ENCODE data around the gene RHOXF1. TPM values are rescaled to one million over a fixed set of nuclear protein-coding genes. Genes with fewer than 3 reads are reported as not detected.
"Not testable (repeated sequence)": the region's sequence is repeated elsewhere in the genome, so short reads cannot be mapped to it uniquely, and the experiment has no call there.

Gene RHOXF1
- polyA plus RNA-seq, 1 donor, result 1.2 TPM

DNA sequence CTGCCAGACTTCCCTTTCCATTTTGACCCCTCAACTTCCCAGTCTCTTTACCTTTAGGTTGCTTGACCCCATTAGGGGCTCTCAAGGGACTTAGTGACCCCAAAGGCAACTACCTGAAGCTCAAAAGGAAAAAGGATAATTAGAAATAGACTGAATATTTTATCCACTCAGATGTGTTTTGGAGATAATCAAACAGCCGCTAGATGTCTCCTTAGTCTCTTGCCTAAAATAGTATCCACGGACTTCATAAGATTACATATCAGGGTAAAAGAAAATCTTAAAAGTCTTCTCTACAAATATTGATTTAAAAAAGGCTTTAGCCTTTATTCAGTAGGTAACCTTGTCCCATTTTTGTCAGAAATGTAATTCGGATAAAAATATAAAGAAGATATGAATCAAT is 21.7 kb upstream of the RHOXF1 start:
- Histone ChIP-seq H3K27me3 (ENCODE audit: control insufficient read depth, insufficient read depth, low read length) (no peaks in the 10 kb centered on the region), H3K36me3 (ENCODE audit: control insufficient read depth, insufficient read depth, low read length) (no peaks in the 10 kb centered on the region), H3K9me3 (ENCODE audit: control insufficient read depth, low read depth, low read length) (no peaks in the 10 kb centered on the region), H3K27ac (ENCODE audit: low read length) (no peak overlapping the region), H3K4me3 (ENCODE audit: low read length) (no peak overlapping the region), H3K4me1 (ENCODE audit: control insufficient read depth, insufficient read depth, low read length) (no peaks in the 10 kb centered on the region)
- no peak for DNase-seq
- WGBS (ENCODE audit: insufficient coverage, low lambda C conversion rate), result no CpG with 5 or more reads among the region's 3 CpGs

DNA sequence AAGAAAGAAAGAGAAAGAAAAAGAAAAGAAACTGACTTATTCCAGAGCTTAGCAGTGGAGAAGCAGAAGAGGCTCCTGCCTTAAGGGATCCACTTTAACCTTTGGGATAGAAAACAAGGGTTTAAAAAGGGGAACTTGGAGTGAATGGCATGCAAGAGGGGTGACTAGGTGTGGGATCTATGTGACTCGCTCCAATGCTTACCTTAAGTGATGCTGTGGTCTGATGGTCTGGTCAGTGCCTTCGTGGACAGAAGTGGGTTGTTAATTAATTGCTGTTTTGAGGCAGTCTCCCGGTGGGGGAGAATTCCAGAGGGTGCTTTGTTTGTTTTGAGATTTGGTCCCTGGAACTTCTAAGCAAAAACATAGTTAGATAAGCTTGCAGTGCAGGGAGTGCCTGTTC is 21.1 kb upstream of the RHOXF1 start:
- H3K36me3 ChIP-seq (ENCODE audit: control insufficient read depth, insufficient read depth, low read length), result no peaks in the 10 kb centered on the region
- DNase-seq, result no peak
- H3K27me3 ChIP-seq (ENCODE audit: control insufficient read depth, insufficient read depth, low read length), result no peaks in the 10 kb centered on the region
- no peak overlapping the region for H3K4me3 ChIP-seq (ENCODE audit: low read length)
- no peaks in the 10 kb centered on the region for H3K9me3 ChIP-seq (ENCODE audit: control insufficient read depth, low read depth, low read length)
- no CpG with 5 or more reads among the region's 3 CpGs for WGBS (ENCODE audit: insufficient coverage, low lambda C conversion rate)
- no peak overlapping the region for H3K27ac ChIP-seq (ENCODE audit: low read length)
- no peaks in the 10 kb centered on the region for H3K4me1 ChIP-seq (ENCODE audit: control insufficient read depth, insufficient read depth, low read length)

DNA sequence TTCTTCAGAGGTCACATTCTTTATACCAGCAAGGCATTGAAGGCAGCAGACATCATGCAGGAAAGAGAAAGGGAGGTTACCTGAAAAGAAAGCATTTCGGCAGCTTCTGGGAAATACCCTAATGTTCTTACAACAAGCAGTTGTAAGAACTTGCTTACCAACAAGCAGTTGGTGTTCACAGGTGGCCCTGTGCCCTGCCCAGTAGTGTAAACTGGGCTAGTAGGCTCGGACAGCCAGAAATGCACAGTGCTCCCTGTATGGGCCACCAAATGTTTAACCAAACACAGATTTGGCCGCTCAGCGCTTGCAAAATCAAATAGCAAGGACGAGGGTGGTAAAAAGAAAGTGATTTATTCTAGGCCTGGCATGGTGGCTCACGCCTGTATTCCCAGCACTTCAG is 20.4 kb upstream of the RHOXF1 start:
- Histone ChIP-seq H3K36me3 (ENCODE audit: control insufficient read depth, insufficient read depth, low read length) (no peaks in the 10 kb centered on the region), H3K9me3 (ENCODE audit: control insufficient read depth, low read depth, low read length) (no peaks in the 10 kb centered on the region), H3K27me3 (ENCODE audit: control insufficient read depth, insufficient read depth, low read length) (no peaks in the 10 kb centered on the region), H3K27ac (ENCODE audit: low read length) (no peak overlapping the region), H3K4me1 (ENCODE audit: control insufficient read depth, insufficient read depth, low read length) (no peaks in the 10 kb centered on the region), H3K4me3 (ENCODE audit: low read length) (no peak overlapping the region)
- no peak for DNase-seq
- no CpG with 5 or more reads among the region's 6 CpGs for WGBS (ENCODE audit: insufficient coverage, low lambda C conversion rate)

DNA sequence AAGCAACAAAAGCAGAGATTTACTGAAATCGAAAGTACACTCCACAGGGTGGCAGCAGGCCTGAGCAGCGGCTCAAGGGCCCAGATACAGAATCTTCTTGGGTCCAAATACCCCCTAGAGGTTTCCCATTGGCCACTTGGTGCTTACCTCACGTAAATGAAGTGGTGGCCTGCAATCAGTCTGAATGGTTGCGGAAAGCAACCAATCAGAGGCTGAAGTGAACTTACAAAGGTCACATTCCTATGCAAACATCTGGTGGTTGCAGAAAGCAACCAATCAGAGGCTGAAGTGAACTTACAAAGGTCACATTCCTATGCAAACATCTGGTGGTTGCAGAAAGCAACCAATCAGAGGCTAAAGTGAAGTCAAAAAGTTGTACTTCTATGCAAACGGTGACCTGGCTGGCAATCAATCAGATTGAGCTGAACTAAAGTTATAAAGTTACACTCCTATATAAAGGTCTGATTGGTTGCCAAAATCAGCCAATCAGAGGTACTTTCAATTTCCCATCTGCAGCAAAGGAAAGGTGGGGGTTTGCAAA is 12.7 kb upstream of the RHOXF1 start:
- no CpG with 5 or more reads among the region's 5 CpGs for WGBS (ENCODE audit: insufficient coverage, low lambda C conversion rate)
- H3K4me1 ChIP-seq (ENCODE audit: control insufficient read depth, insufficient read depth, low read length); H3K9me3 ChIP-seq (ENCODE audit: control insufficient read depth, low read depth, low read length); H3K36me3 ChIP-seq (ENCODE audit: control insufficient read depth, insufficient read depth, low read length); H3K27ac ChIP-seq (ENCODE audit: low read length); H3K27me3 ChIP-seq (ENCODE audit: control insufficient read depth, insufficient read depth, low read length); H3K4me3 ChIP-seq (ENCODE audit: low read length); DNase-seq: not testable (repeated sequence)

DNA sequence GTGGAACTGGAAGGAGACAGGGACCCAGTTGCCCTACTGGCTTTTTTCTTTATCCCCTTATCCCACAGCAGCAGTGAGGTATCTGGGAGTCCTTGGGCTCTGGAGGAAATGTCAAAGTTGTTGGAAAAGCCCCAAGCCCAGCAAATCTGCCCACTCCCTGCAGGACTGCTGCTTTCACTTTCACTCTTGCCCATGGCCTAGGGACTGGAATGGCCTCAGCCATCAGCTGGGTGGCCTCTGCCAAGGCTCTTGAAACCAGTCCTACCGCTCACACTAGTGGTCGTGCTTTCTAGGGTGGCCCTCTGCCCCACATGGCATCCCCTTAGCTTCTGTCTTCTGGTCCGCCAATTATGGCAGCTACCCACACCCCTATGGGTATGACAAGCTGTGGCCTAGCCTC is 9.7 kb upstream of the RHOXF1 start:
- no peak for DNase-seq
- Histone ChIP-seq H3K9me3 (ENCODE audit: control insufficient read depth, low read depth, low read length) (no peaks in the 10 kb centered on the region), H3K27me3 (ENCODE audit: control insufficient read depth, insufficient read depth, low read length) (no peaks in the 10 kb centered on the region), H3K36me3 (ENCODE audit: control insufficient read depth, insufficient read depth, low read length) (no peaks in the 10 kb centered on the region), H3K4me3 (ENCODE audit: low read length) (no peak overlapping the region), H3K27ac (ENCODE audit: low read length) (no peak overlapping the region), H3K4me1 (ENCODE audit: control insufficient read depth, insufficient read depth, low read length) (no peaks in the 10 kb centered on the region)
- WGBS (ENCODE audit: insufficient coverage, low lambda C conversion rate), result no CpG with 5 or more reads among the region's 3 CpGs

DNA sequence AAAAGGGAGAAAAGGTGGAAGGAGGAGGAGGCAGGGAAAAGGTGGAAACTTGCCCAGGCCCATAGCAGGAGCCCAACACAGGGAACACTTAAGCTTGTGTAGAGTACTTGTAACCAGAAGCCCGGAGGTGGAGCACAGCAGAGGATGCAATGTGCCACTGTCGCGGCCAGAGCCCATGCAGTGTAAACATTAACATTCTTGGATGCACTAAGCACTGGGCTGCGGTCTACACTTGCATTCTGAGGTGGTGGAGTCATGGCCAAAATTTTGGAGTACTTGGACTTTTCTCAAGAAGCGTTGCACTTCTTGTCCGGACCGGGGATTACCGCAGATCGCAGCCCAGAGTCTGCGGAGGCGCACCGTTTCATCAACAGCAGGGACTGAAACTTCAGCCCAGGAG is 4.5 kb upstream of the RHOXF1 start:
- Histone ChIP-seq H3K9me3 (ENCODE audit: control insufficient read depth, low read depth, low read length) (peaks cover 4% of the 10 kb centered on the region), H3K27ac (ENCODE audit: low read length) (no peak overlapping the region), H3K4me3 (ENCODE audit: low read length) (no peak overlapping the region), H3K36me3 (ENCODE audit: control insufficient read depth, insufficient read depth, low read length) (no peaks in the 10 kb centered on the region), H3K27me3 (ENCODE audit: control insufficient read depth, insufficient read depth, low read length) (no peaks in the 10 kb centered on the region), H3K4me1 (ENCODE audit: control insufficient read depth, insufficient read depth, low read length) (no peaks in the 10 kb centered on the region)
- no CpG with 5 or more reads among the region's 12 CpGs for WGBS (ENCODE audit: insufficient coverage, low lambda C conversion rate)
- no peak for DNase-seq

DNA sequence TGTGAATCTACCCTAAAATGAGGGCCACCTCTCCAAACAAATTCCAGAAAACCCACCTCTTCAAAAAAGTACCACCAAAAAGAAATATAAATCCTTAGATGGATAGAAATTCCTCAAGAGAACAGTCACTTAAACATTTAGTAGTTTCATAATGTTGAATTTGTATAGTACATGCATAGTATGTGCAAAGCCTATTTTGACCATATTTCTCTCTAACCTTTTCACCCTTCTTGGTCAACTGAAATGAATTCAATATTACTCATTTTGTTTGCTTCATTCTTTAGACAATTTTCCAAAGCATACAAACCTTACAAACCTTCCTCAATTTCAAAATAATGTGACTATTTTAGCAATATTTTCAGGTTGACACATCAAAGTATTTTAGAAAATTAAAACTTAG is 4.1 kb downstream of the RHOXF1 start:
- peaks cover 4% of the 10 kb centered on the region for H3K9me3 ChIP-seq (ENCODE audit: control insufficient read depth, low read depth, low read length)
- no peak overlapping the region for H3K27ac ChIP-seq (ENCODE audit: low read length)
- H3K36me3 ChIP-seq (ENCODE audit: control insufficient read depth, insufficient read depth, low read length), result no peaks in the 10 kb centered on the region
- no peak overlapping the region for H3K4me3 ChIP-seq (ENCODE audit: low read length)
- no peaks in the 10 kb centered on the region for H3K4me1 ChIP-seq (ENCODE audit: control insufficient read depth, insufficient read depth, low read length)
- no peak for DNase-seq
- no peaks in the 10 kb centered on the region for H3K27me3 ChIP-seq (ENCODE audit: control insufficient read depth, insufficient read depth, low read length)

DNA sequence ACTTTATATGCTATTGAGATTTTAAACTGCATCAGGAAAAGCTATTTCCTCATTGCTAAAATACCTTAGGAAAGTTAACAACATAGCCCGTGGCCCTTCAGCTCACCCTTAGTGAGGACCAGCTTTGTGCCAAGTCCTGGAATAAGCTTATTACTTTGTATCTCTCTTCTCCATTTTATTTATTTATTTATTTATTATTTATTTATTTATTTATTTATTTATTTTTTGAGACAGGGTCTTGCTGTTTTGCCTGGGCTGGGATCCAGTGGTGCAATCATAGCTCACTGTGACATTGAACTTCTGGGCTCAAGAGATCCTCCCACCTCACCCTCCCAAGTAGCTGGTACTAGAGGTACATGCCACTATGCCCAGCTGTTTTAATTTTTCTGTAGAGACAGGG is 6.3 kb downstream of the RHOXF1 start:
- WGBS (ENCODE audit: insufficient coverage, low lambda C conversion rate), result no CpG with 5 or more reads among the region's 1 CpG
- Histone ChIP-seq H3K27me3 (ENCODE audit: control insufficient read depth, insufficient read depth, low read length) (no peaks in the 10 kb centered on the region), H3K4me1 (ENCODE audit: control insufficient read depth, insufficient read depth, low read length) (no peaks in the 10 kb centered on the region), H3K36me3 (ENCODE audit: control insufficient read depth, insufficient read depth, low read length) (no peaks in the 10 kb centered on the region), H3K4me3 (ENCODE audit: low read length) (no peak overlapping the region), H3K27ac (ENCODE audit: low read length) (no peak overlapping the region), H3K9me3 (ENCODE audit: control insufficient read depth, low read depth, low read length) (no peaks in the 10 kb centered on the region)
- no peak for DNase-seq

DNA sequence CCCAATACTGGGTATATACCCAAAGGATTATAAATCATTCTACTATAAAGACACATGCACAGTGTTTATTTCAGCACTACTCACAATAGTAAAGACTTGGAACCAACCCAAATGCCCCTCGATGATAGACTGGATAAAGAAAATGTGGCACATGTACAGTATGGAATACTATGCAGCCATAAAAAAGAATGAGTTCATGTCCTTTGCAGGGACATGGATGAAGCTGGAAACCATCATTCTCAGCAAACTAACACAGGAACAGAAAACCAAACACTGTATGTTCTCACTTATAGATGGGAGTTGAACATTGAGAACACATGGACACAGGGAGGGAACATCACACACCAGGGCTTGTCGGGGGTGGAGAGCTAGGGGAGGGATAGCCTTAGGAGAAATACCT is 11.0 kb downstream of the RHOXF1 start:
- WGBS (ENCODE audit: insufficient coverage, low lambda C conversion rate), result no CpG with 5 or more reads among the region's 2 CpGs
- not testable (repeated sequence) for H3K9me3 ChIP-seq (ENCODE audit: control insufficient read depth, low read depth, low read length); H3K27ac ChIP-seq (ENCODE audit: low read length)

DNA sequence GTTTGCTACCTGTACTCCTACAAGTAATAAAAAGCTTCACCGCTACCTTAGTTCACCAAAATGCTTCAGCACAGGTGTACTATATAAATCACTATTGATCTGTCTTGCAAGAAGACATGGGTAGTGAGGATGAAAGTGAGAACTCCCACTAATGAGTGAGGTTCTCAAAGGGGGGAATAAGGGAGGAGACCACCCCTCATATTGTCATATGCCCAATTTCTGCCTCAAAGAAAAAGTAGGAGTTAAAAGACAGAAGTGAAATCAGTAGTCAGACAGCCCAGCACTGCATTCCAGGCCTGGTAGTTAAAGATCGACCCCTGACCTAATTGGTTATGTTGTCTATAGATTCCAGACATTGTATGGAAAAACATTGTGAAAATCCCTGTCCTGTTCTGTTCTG is 14.7 kb downstream of the RHOXF1 start:
- not testable (repeated sequence) for DNase-seq; H3K4me1 ChIP-seq (ENCODE audit: control insufficient read depth, insufficient read depth, low read length)
- no CpG with 5 or more reads among the region's 2 CpGs for WGBS (ENCODE audit: insufficient coverage, low lambda C conversion rate)

More for the DNA sequence above, 11.0 kb downstream of the RHOXF1 start:
- H3K27me3 ChIP-seq (ENCODE audit: control insufficient read depth, insufficient read depth, low read length); H3K4me3 ChIP-seq (ENCODE audit: low read length); H3K4me1 ChIP-seq (ENCODE audit: control insufficient read depth, insufficient read depth, low read length); H3K36me3 ChIP-seq (ENCODE audit: control insufficient read depth, insufficient read depth, low read length); DNase-seq: not testable (repeated sequence)

DNA sequence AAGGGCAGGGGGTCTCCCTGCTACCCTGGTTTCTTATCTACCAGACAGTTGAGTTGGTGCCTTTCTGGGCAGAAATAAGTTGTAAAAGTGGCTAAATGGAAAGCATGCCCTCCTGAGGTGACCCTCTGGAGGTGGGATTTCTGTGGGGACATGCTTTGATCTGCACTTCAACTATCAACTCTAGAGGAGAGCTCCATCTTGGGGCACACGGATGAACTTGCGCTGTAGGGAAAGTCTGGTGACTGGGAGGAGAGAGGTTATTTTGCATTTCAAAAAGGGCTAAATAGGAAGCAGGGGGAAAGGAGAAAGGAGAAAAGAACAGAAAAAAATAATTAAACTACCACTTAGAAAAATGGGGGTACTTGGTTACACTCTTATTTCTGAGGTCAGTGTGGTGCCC is 25.5 kb downstream of the RHOXF1 start:
- Histone ChIP-seq H3K9me3 (ENCODE audit: control insufficient read depth, low read depth, low read length) (no peaks in the 10 kb centered on the region), H3K27me3 (ENCODE audit: control insufficient read depth, insufficient read depth, low read length) (no peaks in the 10 kb centered on the region), H3K4me3 (ENCODE audit: low read length) (no peak overlapping the region), H3K27ac (ENCODE audit: low read length) (no peak overlapping the region), H3K4me1 (ENCODE audit: control insufficient read depth, insufficient read depth, low read length) (no peaks in the 10 kb centered on the region), H3K36me3 (ENCODE audit: control insufficient read depth, insufficient read depth, low read length) (no peaks in the 10 kb centered on the region)
- DNase-seq, result no peak
- no CpG with 5 or more reads among the region's 2 CpGs for WGBS (ENCODE audit: insufficient coverage, low lambda C conversion rate)

More for the DNA sequence above, 14.7 kb downstream of the RHOXF1 start:
- not testable (repeated sequence) for H3K36me3 ChIP-seq (ENCODE audit: control insufficient read depth, insufficient read depth, low read length); H3K27ac ChIP-seq (ENCODE audit: low read length); H3K9me3 ChIP-seq (ENCODE audit: control insufficient read depth, low read depth, low read length); H3K4me3 ChIP-seq (ENCODE audit: low read length); H3K27me3 ChIP-seq (ENCODE audit: control insufficient read depth, insufficient read depth, low read length)
